Gastrocnemius medialis (tissue), 4 donors: ENCODE results near the gene LRMDA.

Experiments used
- POLR2A ChIP-seq, 2 donors: fragments of 450-650 bp; IDR thresholded peaks; one replicate each; pipeline ENCODE4 v1.6.1; 2017; ENCODE audit warnings: antibody characterized with exemption in 2 of 2, mild to moderate bottlenecking in 2 of 2, moderate library complexity in 2 of 2
- TF ChIP-seq, protein P1 (sequence below), 5 experiments: fragments of 450-650 bp in 3 of 5; fragments of 200-600 bp in 2 of 5; sonication (generic) in 2 of 5; IDR thresholded peaks in 4 of 5; conservative IDR thresholded peaks in 1 of 5; 1 replicate in 4 of 5; 2 replicates in 1 of 5; pipeline ENCODE4 v1.5.1; 2016 to 2019; ENCODE audit warnings: antibody characterized with exemption in 5 of 5, mild to moderate bottlenecking in 3 of 5, moderate library complexity in 3 of 5

DNA sequence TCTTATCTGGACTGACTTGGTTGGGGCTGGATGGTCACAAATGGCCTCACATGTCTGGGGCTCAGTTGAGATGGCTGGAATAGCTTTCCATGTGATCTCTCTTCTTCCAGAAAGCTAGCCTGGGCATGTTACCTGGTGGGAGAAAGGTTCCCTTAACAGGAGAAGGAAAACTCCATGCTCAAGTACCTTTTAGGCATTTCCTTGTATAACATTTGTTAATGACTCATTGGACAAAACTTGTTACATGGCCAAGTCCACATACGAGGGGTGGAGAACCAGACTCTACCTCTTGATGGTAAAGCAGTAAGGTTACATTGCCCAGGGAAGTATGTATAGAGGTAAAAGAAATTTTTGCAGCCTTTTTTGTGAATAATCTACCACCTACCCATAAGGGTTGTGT is 826.4 kb downstream of the LRMDA start:
- TF ChIP-seq, protein P1, sequence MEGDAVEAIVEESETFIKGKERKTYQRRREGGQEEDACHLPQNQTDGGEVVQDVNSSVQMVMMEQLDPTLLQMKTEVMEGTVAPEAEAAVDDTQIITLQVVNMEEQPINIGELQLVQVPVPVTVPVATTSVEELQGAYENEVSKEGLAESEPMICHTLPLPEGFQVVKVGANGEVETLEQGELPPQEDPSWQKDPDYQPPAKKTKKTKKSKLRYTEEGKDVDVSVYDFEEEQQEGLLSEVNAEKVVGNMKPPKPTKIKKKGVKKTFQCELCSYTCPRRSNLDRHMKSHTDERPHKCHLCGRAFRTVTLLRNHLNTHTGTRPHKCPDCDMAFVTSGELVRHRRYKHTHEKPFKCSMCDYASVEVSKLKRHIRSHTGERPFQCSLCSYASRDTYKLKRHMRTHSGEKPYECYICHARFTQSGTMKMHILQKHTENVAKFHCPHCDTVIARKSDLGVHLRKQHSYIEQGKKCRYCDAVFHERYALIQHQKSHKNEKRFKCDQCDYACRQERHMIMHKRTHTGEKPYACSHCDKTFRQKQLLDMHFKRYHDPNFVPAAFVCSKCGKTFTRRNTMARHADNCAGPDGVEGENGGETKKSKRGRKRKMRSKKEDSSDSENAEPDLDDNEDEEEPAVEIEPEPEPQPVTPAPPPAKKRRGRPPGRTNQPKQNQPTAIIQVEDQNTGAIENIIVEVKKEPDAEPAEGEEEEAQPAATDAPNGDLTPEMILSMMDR (IDR thresholded peaks at IDR 0.05 in 4 of 5, conservative IDR thresholded peaks at IDR 0.05 in 1 of 5): no peak
- TF ChIP-seq POLR2A (IDR thresholded peaks at IDR 0.05): no peak
